Fibroblast of pulmonary artery (primary cell): ENCODE data around the gene XPNPEP1.

Experiments used
- DNase-seq: peaks from one replicate; pipeline ENCODE4 v3.0.0-alpha.2; 2010; ENCODE audit warnings: low read depth
- H3K4me3 ChIP-seq: replicated peaks from 2 replicates; pipeline ENCODE4 v1.5.1; 2011; ENCODE audit warnings: low read depth, mild to moderate bottlenecking, control low read depth, low read length, moderate library complexity
- CTCF ChIP-seq: IDR thresholded peaks from 2 replicates; pipeline ENCODE4 v1.5.1; 2011; ENCODE audit warnings: mild to moderate bottlenecking, control low read depth, low read length, inconsistent platforms; ENCODE audit errors: missing control alignments

The XPNPEP1 gene

GRCh38 chr10:109902992-109903947, 20.0 kb downstream of the XPNPEP1 start:
- no peak overlapping the region for H3K4me3 ChIP-seq
- no peak for TF ChIP-seq CTCF
- DNase-seq, result no peak

DNA sequence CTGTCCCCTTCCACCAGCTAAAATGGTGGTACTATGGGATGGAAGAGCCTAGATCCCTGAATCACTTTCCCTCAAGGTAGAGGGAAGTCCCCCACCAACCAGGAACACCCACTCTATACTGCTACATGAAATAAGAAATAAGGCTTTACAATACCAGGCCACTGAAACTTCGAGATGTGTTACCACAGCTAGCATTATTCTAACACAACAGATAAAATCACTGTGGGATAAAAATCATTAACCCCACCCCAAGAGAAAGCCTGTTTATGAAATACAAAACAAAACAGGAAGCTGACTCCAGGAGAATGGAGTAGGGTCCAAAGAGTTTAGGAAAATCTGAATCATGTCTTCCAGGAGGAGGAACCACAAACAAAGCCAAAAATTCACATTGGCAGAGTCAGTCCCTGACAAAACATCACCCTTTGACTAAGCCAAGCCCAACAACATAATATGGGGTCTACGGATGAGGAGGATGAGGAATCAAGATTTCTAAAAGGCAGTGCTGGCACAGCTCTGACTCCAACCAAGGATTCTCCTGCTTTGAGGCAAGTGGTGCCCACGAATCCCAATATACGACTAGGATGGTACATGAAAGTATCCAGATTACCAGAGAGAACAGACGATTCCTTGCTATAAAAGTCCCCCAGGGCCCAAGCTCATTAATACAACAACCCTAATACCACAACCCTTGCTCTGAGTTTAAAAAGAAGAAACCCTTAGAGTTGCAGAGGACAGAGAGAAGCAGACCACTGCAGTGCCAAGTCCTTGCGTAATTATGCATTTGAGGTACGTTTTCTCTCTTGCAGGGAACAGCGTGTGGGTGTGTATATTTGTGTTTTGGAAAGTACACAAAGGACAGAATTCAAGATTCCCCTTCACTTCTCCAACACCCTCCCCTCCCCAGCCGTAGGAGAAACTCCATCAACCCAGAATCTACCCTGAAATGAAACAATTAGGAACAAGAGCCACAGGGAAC, 23.7 kb downstream of the XPNPEP1 start:
- TF ChIP-seq CTCF, result no peak
- H3K4me3 ChIP-seq, result no peak overlapping the region
- DNase-seq, result peak; percentile 88

DNA sequence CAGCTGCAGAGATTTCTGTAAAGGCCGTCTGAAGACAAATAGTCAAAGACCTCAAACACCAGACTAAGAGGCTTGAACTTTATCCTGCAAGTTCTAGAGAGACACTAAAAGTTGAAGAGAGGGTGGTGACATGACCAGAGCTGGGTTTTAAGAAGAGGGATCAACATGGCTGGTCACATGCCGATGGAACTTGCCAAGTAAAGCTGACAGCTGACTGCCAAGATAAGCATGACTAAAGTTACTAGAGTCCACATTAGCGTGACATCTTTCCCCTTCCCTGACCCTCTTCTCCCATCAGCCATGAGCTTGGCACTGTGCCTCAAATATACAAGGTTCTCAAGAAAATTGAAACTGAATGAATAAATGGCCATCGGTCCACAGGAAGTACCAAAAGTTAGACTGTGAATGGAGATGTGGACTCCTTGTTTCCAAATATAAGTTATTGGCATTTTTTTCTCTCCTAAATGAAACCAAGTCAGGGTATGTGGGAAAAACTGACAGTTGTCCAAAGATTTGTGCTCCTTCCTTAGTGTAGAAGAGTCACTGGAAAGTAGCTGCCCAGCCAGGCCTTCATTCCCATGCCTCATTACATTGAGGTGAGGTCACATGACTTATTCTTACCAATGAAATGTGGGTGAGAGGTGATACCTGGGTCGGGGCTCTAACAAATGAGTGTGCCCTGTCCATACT, 24.5 kb downstream of the XPNPEP1 start:
- H3K4me3 ChIP-seq, result no peak overlapping the region
- no peak for TF ChIP-seq CTCF
- no peak for DNase-seq

DNA sequence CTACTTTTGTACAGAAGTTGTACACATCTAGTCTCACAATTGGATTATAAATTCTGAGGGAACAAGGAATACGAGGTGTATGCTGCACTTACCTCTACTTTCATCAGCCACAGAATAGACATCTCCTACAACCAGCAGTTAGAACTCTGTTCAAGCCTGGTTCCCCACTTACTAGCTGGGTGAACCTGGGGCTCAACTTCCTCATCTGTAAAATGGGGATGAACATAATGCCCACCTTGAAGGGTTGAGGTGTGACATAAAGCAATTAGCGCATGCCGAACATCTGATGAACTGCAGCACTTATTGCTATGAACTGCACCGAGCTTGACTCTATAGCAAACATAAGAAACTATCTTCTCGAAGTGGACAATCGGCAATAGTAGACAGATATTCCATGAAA, 25.3 kb downstream of the XPNPEP1 start:
- no peak overlapping the region for H3K4me3 ChIP-seq
- TF ChIP-seq CTCF, result no peak
- DNase-seq, result no peak

GRCh38 chr10:109895848-109896247, 27.5 kb downstream of the XPNPEP1 start:
- H3K4me3 ChIP-seq, result no peak overlapping the region
- DNase-seq, result no peak
- no peak for TF ChIP-seq CTCF

- no peak for TF ChIP-seq CTCF
- H3K4me3 ChIP-seq, result no peak overlapping the region
- DNase-seq, result peak; percentile 52
These were observed 28.1 kb downstream of the XPNPEP1 start for GRCh38 chr10:109895095-109895818.
